Aorta (tissue), 5 donors: ENCODE results near the gene ACER3. TPM values are rescaled to one million over a fixed set of nuclear protein-coding genes. Genes with fewer than 3 reads are reported as not detected.
"Not testable (repeated sequence)": the region's sequence is repeated elsewhere in the genome, so short reads cannot be mapped to it uniquely, and the experiment has no call there.

Source experiments
- ATAC-seq: fragments of 200-7000 bp; cut with Tn5 transposase; one replicate; pipeline ENCODE4 v1.9.1; 2022; ENCODE audit warnings: moderate library complexity; ENCODE audit not compliant: low FRiP score
- DNase-seq, 2 donors: peaks; one replicate each; pipeline ENCODE4 v3.0.0-alpha.2; 2020
- H3K27ac ChIP-seq, 2 donors: one replicate each; pipeline ENCODE4 v1.5.1; 2013; ENCODE audit warnings: low read length in 2 of 2, mild to moderate bottlenecking in 2 of 2, moderate library complexity in 2 of 2, control low read depth in 1 of 2, inconsistent platforms in 1 of 2, low read depth in 1 of 2
- H3K27me3 ChIP-seq, 2 donors: one replicate each; pipeline ENCODE4 v1.6.1; 2013; ENCODE audit warnings: control low read depth in 1 of 2, low read length in 1 of 2, mild to moderate bottlenecking in 1 of 2, moderate library complexity in 1 of 2; ENCODE audit not compliant: insufficient read depth in 2 of 2, control insufficient read depth in 1 of 2
- H3K36me3 ChIP-seq, 2 donors: one replicate each; pipeline ENCODE4 v1.6.1; 2013; ENCODE audit warnings: control low read depth in 1 of 2, low read length in 1 of 2, mild to moderate bottlenecking in 1 of 2; ENCODE audit not compliant: insufficient read depth in 2 of 2, control insufficient read depth in 1 of 2
- H3K4me1 ChIP-seq, 2 donors: one replicate each; pipeline ENCODE4 v1.6.1; 2013; ENCODE audit warnings: low read length in 2 of 2, control low read depth in 1 of 2, mild to moderate bottlenecking in 1 of 2, moderate library complexity in 1 of 2; ENCODE audit not compliant: insufficient read depth in 2 of 2, control insufficient read depth in 1 of 2
- H3K4me3 ChIP-seq, 2 donors: one replicate each; pipeline ENCODE4 v1.5.1; 2013; ENCODE audit warnings: low read length in 2 of 2, control low read depth in 1 of 2, mild to moderate bottlenecking in 1 of 2
- H3K9me3 ChIP-seq: one replicate; pipeline ENCODE4 v1.6.1; 2013; ENCODE audit warnings: mild to moderate bottlenecking, low read length; ENCODE audit not compliant: control insufficient read depth
- WGBS, 2 donors: extraction: QIAGEN DNeasy Blood & Tissue Kit; methylation state at CpG; one replicate each; pipeline ENCODE4 v1.1.7; 2013; 5-methylcytosine and 5-hydroxymethylcytosine counted together
- intact Hi-C, 2 donors: fragments of 100-400 bp; cut with DNase I; formaldehyde crosslinking; loops; one replicate each; pipeline versions ENCODE4 v1.14.2 to v1.15.0; 2022
- polyA plus RNA-seq, 2 donors: library from polyadenylated mRNA; stranded (reverse); fragments of 200-250 nt; gene quantifications; one replicate each; pipeline ENCODE4 v1.2.3, GENCODE V29; 2013
- total RNA-seq, 2 donors: library from RNA; stranded (reverse); fragmentation: NEBNext Ultra II Directional; extraction: Animal tissue kit (Norgen Biotek cat#: 25700); gene quantifications; one replicate each; pipeline ENCODE4 v1.2.1, GENCODE V29; 2021
- donor health status: healthy with polysubstance abuse.
- donor health status: Bipolar disorder and iron deficiency.
- donor health status: DM: no; HTN: no; CAD: no.
- donor health status: DM: no; HTN: no; CAD: no.
- donor health status: DM: yes; HTN: yes; CAD: no.

ACER3 gene
- total and polyA plus RNA-seq, 4 donors: 3.6 to 27.3 (median 10.9) TPM

DNA sequence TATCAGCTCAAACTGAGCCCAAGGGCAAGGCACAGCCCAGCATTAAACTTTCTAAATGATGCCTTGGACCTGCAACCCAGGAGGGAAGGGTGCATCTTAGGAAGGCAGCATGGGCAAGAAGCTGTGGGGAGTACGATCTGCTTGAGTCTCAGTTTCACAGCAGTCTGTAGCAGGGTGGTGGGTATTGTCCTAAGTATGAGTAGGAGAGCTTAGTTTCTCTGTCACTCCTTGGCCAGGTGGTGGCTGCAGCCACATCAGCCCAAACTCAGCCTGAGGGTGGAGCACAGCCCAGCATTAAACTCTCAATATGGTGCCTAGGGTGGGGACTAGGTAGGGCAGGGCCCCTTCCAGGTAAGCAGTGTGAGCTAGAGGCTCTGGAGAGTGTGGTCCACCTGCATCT is 85.5 kb downstream of the ACER3 start:
- Histone ChIP-seq H3K9me3 (no peaks in the 10 kb centered on the region), H3K27ac (no peak overlapping the region), H3K36me3 (no peaks in the 10 kb centered on the region), H3K4me1 (no peaks in the 10 kb centered on the region), H3K4me3 (no peak overlapping the region), H3K27me3 (no peaks in the 10 kb centered on the region)
- DNase-seq (no peak), ATAC-seq (no peak)
- 95 to 99% methylated on average over 1 of the region's 1 CpG for WGBS, 2 donors
- intact Hi-C loops: no loop called here

DNA sequence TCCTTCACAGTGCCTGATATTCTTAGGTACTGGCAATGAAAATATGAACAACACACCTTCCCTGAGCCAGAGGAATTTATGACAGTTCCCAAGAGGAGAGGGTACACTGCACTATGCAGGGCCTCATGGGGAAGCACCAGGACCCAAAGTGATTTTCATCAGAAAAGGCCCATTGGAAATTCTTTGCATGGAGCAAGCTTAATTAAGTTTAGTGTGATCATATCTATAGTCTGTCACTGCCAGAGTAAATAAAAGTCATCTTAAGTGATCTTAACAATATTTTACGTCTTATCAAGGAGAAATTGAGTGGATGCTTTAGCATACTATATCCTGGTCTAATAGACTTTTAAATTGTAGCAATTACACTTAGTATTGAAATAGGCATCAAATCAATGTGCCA is 86.5 kb downstream of the ACER3 start:
- Histone ChIP-seq H3K27me3 (no peaks in the 10 kb centered on the region), H3K27ac (no peak overlapping the region), H3K4me1 (no peaks in the 10 kb centered on the region), H3K36me3 (no peaks in the 10 kb centered on the region), H3K4me3 (no peak overlapping the region), H3K9me3 (no peaks in the 10 kb centered on the region)
- 93 to 97% methylated on average over 1 of the region's 1 CpG for WGBS, 2 donors
- no peak for ATAC-seq
- DNase-seq: no peak
- intact Hi-C loops: no loop called here

DNA sequence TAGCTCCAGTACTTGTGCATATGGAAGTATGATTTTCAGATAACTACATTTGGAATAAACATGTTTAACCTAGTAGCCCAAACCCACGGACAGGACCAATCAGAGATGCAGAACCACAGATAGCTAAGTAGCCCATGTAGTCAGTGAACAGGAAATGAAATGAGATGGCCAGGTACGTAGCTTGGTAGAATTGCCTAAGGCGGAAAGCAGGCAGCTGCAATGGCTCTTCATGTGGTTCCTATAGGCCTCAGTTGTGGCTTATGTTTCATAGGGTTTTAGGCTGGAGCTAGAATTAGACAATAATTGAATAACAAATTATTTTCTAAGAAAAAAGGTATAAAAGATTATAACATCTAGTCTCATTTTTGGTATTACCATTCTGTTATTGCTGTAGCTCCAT is 87.1 kb downstream of the ACER3 start:
- DNase-seq (no peak), ATAC-seq (no peak)
- H3K27me3 ChIP-seq: no peaks in the 10 kb centered on the region
- intact Hi-C loops: no loop called here
- WGBS, 2 donors: 94 to 96% methylated on average over 3 of the region's 3 CpGs
- no peak overlapping the region for H3K27ac ChIP-seq
- H3K36me3 ChIP-seq: no peaks in the 10 kb centered on the region
- no peak overlapping the region for H3K4me3 ChIP-seq
- H3K9me3 ChIP-seq: no peaks in the 10 kb centered on the region
- no peaks in the 10 kb centered on the region for H3K4me1 ChIP-seq

GRCh38 chr11:76955459-76956114 is 94.9 kb downstream of the ACER3 start:
- 95 to 99% methylated on average over 3 of the region's 3 CpGs for whole genome bisulfite sequencing, 2 donors
- Histone ChIP-seq H3K4me3 (no peak overlapping the region), H3K4me1 (no peaks in the 10 kb centered on the region), H3K27ac (no peak overlapping the region), H3K27me3 (no peaks in the 10 kb centered on the region), H3K36me3 (no peaks in the 10 kb centered on the region), H3K9me3 (no peaks in the 10 kb centered on the region)
- no peak for DNase-seq
- intact Hi-C loops: no loop called here
- no peak for ATAC-seq

DNA sequence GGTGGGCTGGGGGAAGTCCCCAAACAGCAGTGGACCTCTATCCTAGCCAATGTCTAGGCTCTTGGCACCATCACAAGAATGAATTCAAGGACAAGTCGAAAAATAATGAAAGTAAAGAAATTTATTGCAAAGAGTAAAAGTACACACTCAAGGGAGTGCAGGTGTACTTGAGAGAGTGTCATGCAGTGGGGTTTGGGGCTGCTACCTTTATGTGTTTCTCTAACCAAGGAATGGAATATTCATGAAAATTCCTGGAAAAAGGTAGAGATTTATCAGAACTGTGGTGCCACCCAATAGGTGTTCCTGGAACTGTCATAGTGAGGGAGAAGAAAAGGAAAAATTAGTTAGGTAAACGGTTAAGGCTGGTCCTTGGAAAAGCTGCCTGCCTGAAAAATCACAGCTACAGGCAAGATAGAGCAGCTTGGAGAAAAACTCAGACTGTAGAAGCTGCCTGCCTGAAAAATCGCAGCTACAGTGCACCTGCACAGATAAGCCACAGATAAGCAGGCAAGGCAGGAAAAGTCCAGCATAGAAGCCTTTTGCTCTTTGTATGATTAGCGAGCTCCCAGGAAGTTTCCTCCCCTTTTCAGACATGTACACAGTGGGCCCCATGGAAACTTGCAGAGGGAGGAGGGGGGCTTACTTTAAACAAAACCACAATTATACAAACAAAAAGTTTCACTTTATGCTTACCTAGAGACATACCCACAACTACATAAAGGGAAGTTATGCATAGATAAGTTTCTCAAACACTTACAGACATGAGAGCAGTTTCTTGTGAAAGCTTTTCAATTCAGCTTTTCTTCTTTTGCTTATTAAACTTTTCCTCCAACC is 102.1 kb downstream of the ACER3 start:
- no peak overlapping the region for H3K4me3 ChIP-seq
- peaks cover 0 to 1% of the 10 kb centered on the region in 2 donors for H3K36me3 ChIP-seq
- no peak overlapping the region for H3K27ac ChIP-seq
- H3K27me3 ChIP-seq: no peaks in the 10 kb centered on the region
- ATAC-seq (no peak), DNase-seq (no peak)
- WGBS, 2 donors: 70 to 74% methylated on average over 4 of the region's 4 CpGs
- intact Hi-C loops: no loop called here
- no peaks in the 10 kb centered on the region for H3K4me1 ChIP-seq
- H3K9me3 ChIP-seq: peaks cover 2% of the 10 kb centered on the region

DNA sequence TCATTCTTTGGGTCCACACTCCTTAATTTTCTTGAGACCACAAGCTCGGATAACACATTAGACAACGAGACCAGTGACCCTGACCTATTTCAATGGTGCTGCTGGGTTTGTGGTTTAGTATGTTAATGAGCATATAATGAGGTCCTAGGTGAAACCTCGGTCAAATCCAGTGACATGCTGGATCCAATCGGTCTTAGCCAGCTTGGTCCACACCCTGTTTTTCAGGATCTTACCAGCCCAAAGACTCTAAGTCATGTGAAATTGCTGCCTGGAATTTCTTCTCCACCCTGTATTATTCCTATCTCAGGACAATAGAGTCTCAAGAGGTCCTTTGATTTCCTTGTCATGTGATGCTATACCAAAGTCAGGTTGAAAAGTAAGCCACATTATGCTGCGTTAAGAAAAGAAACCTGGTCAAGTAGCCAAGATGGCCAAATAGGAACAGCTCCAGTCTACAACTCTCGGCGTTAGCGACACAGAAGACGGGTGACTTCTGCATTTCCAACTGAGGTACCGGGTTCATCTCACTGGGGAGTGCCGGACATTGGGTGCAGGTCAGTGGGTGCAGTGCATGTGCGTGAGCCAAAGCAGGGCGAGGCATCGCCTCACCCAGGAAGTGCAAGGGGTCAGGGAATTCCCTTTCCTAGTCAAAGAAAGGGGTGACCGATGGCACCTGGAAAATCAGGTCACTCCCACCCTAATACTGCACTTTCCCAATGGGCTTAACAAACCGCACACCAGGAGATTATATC is 102.9 kb downstream of the ACER3 start:
- H3K27me3 ChIP-seq, DNase-seq, H3K27ac ChIP-seq, H3K4me3 ChIP-seq, intact Hi-C loops, H3K36me3 ChIP-seq, H3K9me3 ChIP-seq, H3K4me1 ChIP-seq, ATAC-seq: not testable (repeated sequence)
- WGBS, 2 donors: 90 to 94% methylated on average over 16 of the region's 16 CpGs

GRCh38 chr11:76972051-76972450 is 111.3 kb downstream of the ACER3 start:
- intact Hi-C loops: no loop called here
- H3K36me3 ChIP-seq: peaks cover 0 to 3% of the 10 kb centered on the region in 2 donors
- DNase-seq (no peak), ATAC-seq (no peak)
- H3K4me3 ChIP-seq: no peak overlapping the region
- no peaks in the 10 kb centered on the region for H3K9me3 ChIP-seq
- no peaks in the 10 kb centered on the region for H3K4me1 ChIP-seq
- no peak overlapping the region for H3K27ac ChIP-seq
- no peaks in the 10 kb centered on the region for H3K27me3 ChIP-seq

GRCh38 chr11:76974179-76974891 is 113.6 kb downstream of the ACER3 start:
- H3K27me3 ChIP-seq: no peaks in the 10 kb centered on the region
- no peaks in the 10 kb centered on the region for H3K9me3 ChIP-seq
- intact Hi-C loops: no loop called here
- peaks cover 0 to 3% of the 10 kb centered on the region in 2 donors for H3K36me3 ChIP-seq
- 21 to 55% methylated on average over 2 of the region's 2 CpGs for WGBS, 2 donors
- no peak overlapping the region for H3K4me3 ChIP-seq
- no peaks in the 10 kb centered on the region for H3K4me1 ChIP-seq
- DNase-seq (no peak), ATAC-seq (no peak)
- no peak overlapping the region for H3K27ac ChIP-seq
